ENCODE results near the gene NEO1. TPM values are rescaled to one million over a fixed set of nuclear protein-coding genes. Genes with fewer than 3 reads are reported as not detected.

Gene NEO1
- total and polyA plus RNA-seq, 4 donors = 1.6 to 9.9 (median 5.8) TPM

DNA sequence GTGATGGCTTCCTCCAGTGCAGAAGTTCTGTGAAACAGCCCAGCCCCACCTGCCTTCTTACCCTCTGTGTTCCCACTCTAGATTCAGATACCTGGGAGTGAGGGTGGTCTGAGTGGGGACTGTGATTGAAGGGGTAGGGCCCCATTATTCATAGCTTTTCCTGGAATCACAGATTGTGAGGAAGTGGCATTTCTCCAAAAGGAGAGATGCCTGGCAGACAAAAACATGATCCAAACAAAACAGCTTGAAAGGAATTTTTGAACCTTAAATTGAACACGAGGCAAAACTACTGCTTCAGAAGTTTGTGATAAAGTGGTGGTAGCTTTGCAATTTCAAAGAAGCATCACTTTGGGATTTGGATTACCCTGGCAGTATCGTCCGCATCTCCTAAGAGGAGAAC, 29.2 kb upstream of the NEO1 start:
- no peaks in the 10 kb centered on the region for H3K4me1 ChIP-seq (ENCODE audit: control insufficient read depth in 4 of 4, insufficient read depth in 4 of 4, low read length in 3 of 4)
- TF ChIP-seq SP1 (IDR thresholded peaks at IDR 0.05) = no peak
- TF ChIP-seq, protein P1, sequence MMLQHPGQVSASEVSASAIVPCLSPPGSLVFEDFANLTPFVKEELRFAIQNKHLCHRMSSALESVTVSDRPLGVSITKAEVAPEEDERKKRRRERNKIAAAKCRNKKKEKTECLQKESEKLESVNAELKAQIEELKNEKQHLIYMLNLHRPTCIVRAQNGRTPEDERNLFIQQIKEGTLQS (IDR thresholded peaks at IDR 0.05) = no peak
- TF ChIP-seq GABPA (IDR thresholded peaks at IDR 0.05 in 1 of 2, conservative IDR thresholded peaks at IDR 0.05 in 1 of 2) = no peak
- TF ChIP-seq TAF1 (conservative IDR thresholded peaks at IDR 0.05) = no peak
- no peak for TF ChIP-seq FOXA2 (IDR thresholded peaks at IDR 0.05)
- no peak for TF ChIP-seq HNF4A (conservative IDR thresholded peaks at IDR 0.05)
- no peak for TF ChIP-seq RAD21 (IDR thresholded peaks at IDR 0.05)
- no peak overlapping the region for H3K9ac ChIP-seq (ENCODE audit: low read depth in 1 of 2, low read length in 2 of 2)
- no peak overlapping the region for H3K27ac ChIP-seq (ENCODE audit: low read depth in 1 of 2, low read length in 2 of 2)
- H3K9me3 ChIP-seq (ENCODE audit: control insufficient read depth in 4 of 4, low read length in 3 of 4) = no peaks in the 10 kb centered on the region
- DNase-seq (ENCODE audit: low spot score) = no peak
- H3K4me3 ChIP-seq (ENCODE audit: low read depth in 1 of 3, low read length in 3 of 3) = no peak overlapping the region
- WGBS = 76% methylated on average over 3 of the region's 3 CpGs
- H3K36me3 ChIP-seq (ENCODE audit: control insufficient read depth in 4 of 4, insufficient read depth in 3 of 4, low read depth in 1 of 4, low read length in 3 of 4) = no peaks in the 10 kb centered on the region
- peaks cover 0 to 2% (median 0%) of the 10 kb centered on the region in 4 donors for H3K27me3 ChIP-seq (ENCODE audit: control insufficient read depth in 4 of 4, insufficient read depth in 4 of 4, low read length in 3 of 4)

DNA sequence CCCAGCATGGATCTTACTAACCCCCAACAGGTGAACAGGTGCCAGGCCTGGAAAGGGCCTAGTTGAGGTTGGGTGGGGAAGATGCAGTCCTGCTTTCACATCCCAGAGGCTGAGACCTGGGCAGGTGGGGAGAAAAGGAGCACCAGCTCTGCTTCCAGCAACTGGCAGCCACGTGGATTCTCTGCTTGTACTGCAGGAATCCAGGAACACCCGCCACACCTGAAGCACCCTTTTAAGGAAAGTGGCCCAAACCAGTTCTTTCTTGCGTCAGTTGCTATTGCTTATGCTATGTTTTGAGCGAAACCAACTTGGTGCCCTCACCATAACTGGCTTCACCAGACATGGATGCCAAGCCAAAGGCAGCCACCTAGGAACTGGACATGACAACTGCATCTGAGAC, 28.1 kb upstream of the NEO1 start:
- H3K4me3 ChIP-seq (ENCODE audit: low read depth in 1 of 3, low read length in 3 of 3) = no peak overlapping the region
- TF ChIP-seq, protein P1 (IDR thresholded peaks at IDR 0.05) = no peak
- TF ChIP-seq FOXA1 (IDR thresholded peaks at IDR 0.05) (no peak), FOXA2 (IDR thresholded peaks at IDR 0.05) (no peak)
- TF ChIP-seq, protein P2, sequence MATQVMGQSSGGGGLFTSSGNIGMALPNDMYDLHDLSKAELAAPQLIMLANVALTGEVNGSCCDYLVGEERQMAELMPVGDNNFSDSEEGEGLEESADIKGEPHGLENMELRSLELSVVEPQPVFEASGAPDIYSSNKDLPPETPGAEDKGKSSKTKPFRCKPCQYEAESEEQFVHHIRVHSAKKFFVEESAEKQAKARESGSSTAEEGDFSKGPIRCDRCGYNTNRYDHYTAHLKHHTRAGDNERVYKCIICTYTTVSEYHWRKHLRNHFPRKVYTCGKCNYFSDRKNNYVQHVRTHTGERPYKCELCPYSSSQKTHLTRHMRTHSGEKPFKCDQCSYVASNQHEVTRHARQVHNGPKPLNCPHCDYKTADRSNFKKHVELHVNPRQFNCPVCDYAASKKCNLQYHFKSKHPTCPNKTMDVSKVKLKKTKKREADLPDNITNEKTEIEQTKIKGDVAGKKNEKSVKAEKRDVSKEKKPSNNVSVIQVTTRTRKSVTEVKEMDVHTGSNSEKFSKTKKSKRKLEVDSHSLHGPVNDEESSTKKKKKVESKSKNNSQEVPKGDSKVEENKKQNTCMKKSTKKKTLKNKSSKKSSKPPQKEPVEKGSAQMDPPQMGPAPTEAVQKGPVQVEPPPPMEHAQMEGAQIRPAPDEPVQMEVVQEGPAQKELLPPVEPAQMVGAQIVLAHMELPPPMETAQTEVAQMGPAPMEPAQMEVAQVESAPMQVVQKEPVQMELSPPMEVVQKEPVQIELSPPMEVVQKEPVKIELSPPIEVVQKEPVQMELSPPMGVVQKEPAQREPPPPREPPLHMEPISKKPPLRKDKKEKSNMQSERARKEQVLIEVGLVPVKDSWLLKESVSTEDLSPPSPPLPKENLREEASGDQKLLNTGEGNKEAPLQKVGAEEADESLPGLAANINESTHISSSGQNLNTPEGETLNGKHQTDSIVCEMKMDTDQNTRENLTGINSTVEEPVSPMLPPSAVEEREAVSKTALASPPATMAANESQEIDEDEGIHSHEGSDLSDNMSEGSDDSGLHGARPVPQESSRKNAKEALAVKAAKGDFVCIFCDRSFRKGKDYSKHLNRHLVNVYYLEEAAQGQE (IDR thresholded peaks at IDR 0.05) = no peak
- H3K27me3 ChIP-seq (ENCODE audit: control insufficient read depth in 4 of 4, insufficient read depth in 4 of 4, low read length in 3 of 4) = peaks cover 0 to 4% (median 0%) of the 10 kb centered on the region in 4 donors
- H3K27ac ChIP-seq (ENCODE audit: low read depth in 1 of 2, low read length in 2 of 2) = no peak overlapping the region
- no peaks in the 10 kb centered on the region for H3K36me3 ChIP-seq (ENCODE audit: control insufficient read depth in 4 of 4, insufficient read depth in 3 of 4, low read depth in 1 of 4, low read length in 3 of 4)
- WGBS = 92% methylated on average over 4 of the region's 4 CpGs
- H3K9me3 ChIP-seq (ENCODE audit: control insufficient read depth in 4 of 4, low read length in 3 of 4) = no peaks in the 10 kb centered on the region
- no peak overlapping the region for H3K9ac ChIP-seq (ENCODE audit: low read depth in 1 of 2, low read length in 2 of 2)
- no peak for DNase-seq (ENCODE audit: low spot score)
- no peaks in the 10 kb centered on the region for H3K4me1 ChIP-seq (ENCODE audit: control insufficient read depth in 4 of 4, insufficient read depth in 4 of 4, low read length in 3 of 4)

DNA sequence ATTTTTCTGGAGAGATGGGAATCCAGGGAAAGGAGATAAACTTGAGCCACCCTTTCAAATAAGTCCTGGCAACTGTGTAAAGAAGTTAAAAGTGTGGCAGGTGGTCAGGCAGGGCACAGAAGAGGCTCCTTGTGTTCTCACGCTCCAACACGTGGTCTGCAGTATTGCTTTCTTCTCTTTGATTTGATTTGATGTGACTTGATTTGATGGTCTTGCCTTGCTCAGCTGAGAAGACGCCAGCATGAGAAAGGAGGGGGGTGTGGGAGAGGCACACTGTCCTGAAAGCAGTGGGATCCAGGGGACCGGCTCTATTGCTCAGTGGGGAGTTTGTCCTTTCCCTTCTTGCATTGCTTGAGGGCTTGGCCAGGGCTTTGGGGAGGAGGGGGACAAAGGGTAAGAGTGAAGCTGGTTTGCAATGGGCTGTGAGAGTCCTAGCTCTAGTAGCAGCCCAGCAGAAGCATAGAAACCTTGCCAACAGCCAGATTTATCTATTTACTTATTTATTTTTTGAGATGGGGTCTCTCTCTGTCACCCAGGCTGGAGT, 25.7 kb upstream of the NEO1 start:
- 45% methylated on average over 4 of the region's 4 CpGs for WGBS
- Histone ChIP-seq H3K36me3 (ENCODE audit: control insufficient read depth in 4 of 4, insufficient read depth in 3 of 4, low read depth in 1 of 4, low read length in 3 of 4) (no peaks in the 10 kb centered on the region), H3K9ac (ENCODE audit: low read depth in 1 of 2, low read length in 2 of 2) (no peak overlapping the region), H3K27me3 (ENCODE audit: control insufficient read depth in 4 of 4, insufficient read depth in 4 of 4, low read length in 3 of 4) (peaks cover 0 to 5% (median 0%) of the 10 kb centered on the region in 4 donors), H3K9me3 (ENCODE audit: control insufficient read depth in 4 of 4, low read length in 3 of 4) (no peaks in the 10 kb centered on the region), H3K4me1 (ENCODE audit: control insufficient read depth in 4 of 4, insufficient read depth in 4 of 4, low read length in 3 of 4) (no peaks in the 10 kb centered on the region), H3K4me3 (ENCODE audit: low read depth in 1 of 3, low read length in 3 of 3) (no peak overlapping the region), H3K27ac (ENCODE audit: low read depth in 1 of 2, low read length in 2 of 2) (no peak overlapping the region)
- DNase-seq (ENCODE audit: low spot score) = no peak
- TF ChIP-seq GABPA (IDR thresholded peaks at IDR 0.05 in 1 of 2, conservative IDR thresholded peaks at IDR 0.05 in 1 of 2) (no peak), RAD21 (IDR thresholded peaks at IDR 0.05) (no peak), EGR1 (IDR thresholded peaks at IDR 0.05; ENCODE audit: low read depth in 2 of 2) (no peak), FOXA2 (IDR thresholded peaks at IDR 0.05) (no peak), FOXA1 (IDR thresholded peaks at IDR 0.05) (no peak), TAF1 (conservative IDR thresholded peaks at IDR 0.05) (no peak), RXRA (IDR thresholded peaks at IDR 0.05) (no peak), HNF4A (conservative IDR thresholded peaks at IDR 0.05) (no peak), NR2F2 (IDR thresholded peaks at IDR 0.05) (no peak), YY1 (IDR thresholded peaks at IDR 0.05) (no peak)
- TF ChIP-seq, protein P3, sequence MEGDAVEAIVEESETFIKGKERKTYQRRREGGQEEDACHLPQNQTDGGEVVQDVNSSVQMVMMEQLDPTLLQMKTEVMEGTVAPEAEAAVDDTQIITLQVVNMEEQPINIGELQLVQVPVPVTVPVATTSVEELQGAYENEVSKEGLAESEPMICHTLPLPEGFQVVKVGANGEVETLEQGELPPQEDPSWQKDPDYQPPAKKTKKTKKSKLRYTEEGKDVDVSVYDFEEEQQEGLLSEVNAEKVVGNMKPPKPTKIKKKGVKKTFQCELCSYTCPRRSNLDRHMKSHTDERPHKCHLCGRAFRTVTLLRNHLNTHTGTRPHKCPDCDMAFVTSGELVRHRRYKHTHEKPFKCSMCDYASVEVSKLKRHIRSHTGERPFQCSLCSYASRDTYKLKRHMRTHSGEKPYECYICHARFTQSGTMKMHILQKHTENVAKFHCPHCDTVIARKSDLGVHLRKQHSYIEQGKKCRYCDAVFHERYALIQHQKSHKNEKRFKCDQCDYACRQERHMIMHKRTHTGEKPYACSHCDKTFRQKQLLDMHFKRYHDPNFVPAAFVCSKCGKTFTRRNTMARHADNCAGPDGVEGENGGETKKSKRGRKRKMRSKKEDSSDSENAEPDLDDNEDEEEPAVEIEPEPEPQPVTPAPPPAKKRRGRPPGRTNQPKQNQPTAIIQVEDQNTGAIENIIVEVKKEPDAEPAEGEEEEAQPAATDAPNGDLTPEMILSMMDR (IDR thresholded peaks at IDR 0.05; ENCODE audit: low read depth, low read length, missing input control) = no peak
- TF ChIP-seq, protein P4, sequence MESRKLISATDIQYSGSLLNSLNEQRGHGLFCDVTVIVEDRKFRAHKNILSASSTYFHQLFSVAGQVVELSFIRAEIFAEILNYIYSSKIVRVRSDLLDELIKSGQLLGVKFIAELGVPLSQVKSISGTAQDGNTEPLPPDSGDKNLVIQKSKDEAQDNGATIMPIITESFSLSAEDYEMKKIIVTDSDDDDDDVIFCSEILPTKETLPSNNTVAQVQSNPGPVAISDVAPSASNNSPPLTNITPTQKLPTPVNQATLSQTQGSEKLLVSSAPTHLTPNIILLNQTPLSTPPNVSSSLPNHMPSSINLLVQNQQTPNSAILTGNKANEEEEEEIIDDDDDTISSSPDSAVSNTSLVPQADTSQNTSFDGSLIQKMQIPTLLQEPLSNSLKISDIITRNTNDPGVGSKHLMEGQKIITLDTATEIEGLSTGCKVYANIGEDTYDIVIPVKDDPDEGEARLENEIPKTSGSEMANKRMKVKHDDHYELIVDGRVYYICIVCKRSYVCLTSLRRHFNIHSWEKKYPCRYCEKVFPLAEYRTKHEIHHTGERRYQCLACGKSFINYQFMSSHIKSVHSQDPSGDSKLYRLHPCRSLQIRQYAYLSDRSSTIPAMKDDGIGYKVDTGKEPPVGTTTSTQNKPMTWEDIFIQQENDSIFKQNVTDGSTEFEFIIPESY (IDR thresholded peaks at IDR 0.05) = no peak
- TF ChIP-seq, protein P1 (IDR thresholded peaks at IDR 0.05) = no peak
